IPS-NIHi7 (cell line): ENCODE data around the gene RBL1.

Source experiments
- DNase-seq: peaks from one replicate; pipeline ENCODE4 v3.0.0; 2012; ENCODE audit warnings: mixed read lengths; ENCODE audit errors: extremely low spot score

The RBL1 gene

GRCh38 chr20:36950414-36951197, 145.2 kb downstream of the RBL1 start:
- DNase-seq = peak; percentile 35
